ENCODE data around the gene RHBDD2. TPM values are rescaled to one million over a fixed set of nuclear protein-coding genes. Genes with fewer than 3 reads are reported as not detected.
A peak's percentile ranks its signal among the peaks of the same experiment; 100 is the strongest.

The RHBDD2 gene
- total and polyA plus RNA-seq, 9 of the 15 experiments (the other 6 are each of a cell fraction or from before 2014, with no cell fraction given): 3.3 to 36.7 (median 17.9) TPM

- 19% methylated on average over 19 of the region's 19 CpGs for WGBS (ENCODE audit: insufficient coverage, low coverage, missing lambda C conversion rate)
- CTCF ChIA-PET (ENCODE audit: low intra/inter-chr PET ratio): interaction anchor here (0.5 to 4.3 kb wide), 6 partner anchors 11 to 1246 kb away, joined by 3 to 95 read pairs (median 4); no protein-coding TSS in a partner anchor
- POLR2A ChIA-PET: interaction anchor here (0.6 to 1.4 kb wide), 8 partner anchors 7 to 181 kb away, joined by 3 to 5 read pairs (median 4); partner anchors contain the start of genes MDH2, STYXL1 and TMEM120A
- Histone ChIP-seq H3K9me3 (replicated peaks; ENCODE audit: control insufficient read depth, insufficient read depth, low read depth, low read length) (no peaks in the 10 kb centered on the region), H3K36me3 (ENCODE audit: control insufficient read depth, insufficient read depth, low read length) (no peaks in the 10 kb centered on the region; the same call in 2 of the 3 replicates), H3K4me3 (no peak overlapping the region), H3K79me2 (ENCODE audit: control insufficient read depth, insufficient read depth, low read length) (no peaks in the 10 kb centered on the region), H3K27me3 (ENCODE audit: control insufficient read depth in 2 of 2, insufficient read depth in 2 of 2, low read length in 2 of 2) (no peaks in the 10 kb centered on the region), H3K27ac (ENCODE audit: extremely low read depth, low read depth, low read length) (peak overlapping the region; percentile 11; the same call in 1 of the 3 replicates), H3K9ac (ENCODE audit: insufficient read depth in 1 of 2, low read depth in 2 of 2, low read length in 2 of 2) (peak overlapping the region in 1 of 2 experiments; percentile 49; a peak in 1 of 4 replicates), H3K4me1 (replicated peaks in 1 of 2; ENCODE audit: control insufficient read depth in 2 of 2, insufficient read depth in 2 of 2, low read length in 2 of 2) (peaks cover 8 to 16% of the 10 kb centered on the region in 2 experiments; a peak in 4 of 5 replicates), H3K9me1 (ENCODE audit: control insufficient read depth, insufficient read depth, low read length) (no peaks in the 10 kb centered on the region), H2AFZ (ENCODE audit: low read depth, low read length) (peak overlapping the region; percentile 35; the same call in 1 of the 2 replicates), H4K20me1 (replicated peaks; ENCODE audit: control insufficient read depth, insufficient read depth, low read length) (no peaks in the 10 kb centered on the region), H3K4me2 (ENCODE audit: insufficient read depth, low read length) (peak overlapping the region; percentile 38)
- in situ Hi-C loops (cut with MboI): loop anchor here (5.0 kb wide), 1 partner anchor 156 kb away; no protein-coding TSS in a partner anchor
- ATAC-seq: peak; percentile 96
- intact Hi-C loops (cut with micrococcal nuclease): loop anchor here (1.0 to 5.0 kb wide), 4 partner anchors 106 to 446 kb away; no protein-coding TSS in a partner anchor
- peak; percentile 94 for FAIRE-seq
- DNase-seq (ENCODE audit: extremely low read depth in 1 of 4, low spot score in 3 of 4): peak; percentile 76 to 85 (median 81)
- no TSS peak for BruUV-seq (replicated peaks)
- TF ChIP-seq ARNT (IDR thresholded peaks at IDR 0.05): peak in 1 of 2 experiments; percentile 91; a peak in 2 of 4 replicates
- no peak for TF ChIP-seq ZNF197 (CRISPR knock-in tag; IDR thresholded peaks at IDR 0.05; ENCODE audit: low read depth)
- TF ChIP-seq ZNF79 (CRISPR knock-in tag; IDR thresholded peaks at IDR 0.05; ENCODE audit: low read depth): no peak
- no peak for TF ChIP-seq U2AF2 (optimal IDR thresholded peaks at IDR 0.05; ENCODE audit: low read depth, low read length)
- TF ChIP-seq SMAD1 (IDR thresholded peaks at IDR 0.05; ENCODE audit: low read depth, low read length, partially characterized antibody): no peak
- TF ChIP-seq NCOA2 (IDR thresholded peaks at IDR 0.05; ENCODE audit: partially characterized antibody in 2 of 2): no peak
- peak; percentile 80 for TF ChIP-seq C11orf30 (IDR thresholded peaks at IDR 0.05; ENCODE audit: low read depth)
- TF ChIP-seq KAT7 (CRISPR knock-in tag; IDR thresholded peaks at IDR 0.05; ENCODE audit: borderline replicate concordance): no peak
- peak; percentile 96 for TF ChIP-seq ARID2 (IDR thresholded peaks at IDR 0.05)
- no peak; the same call in 1 of the 2 replicates for TF ChIP-seq TEAD4 (IDR thresholded peaks at IDR 0.05; ENCODE audit: low read length)
- TF ChIP-seq TEAD4 (CRISPR knock-in tag; IDR thresholded peaks at IDR 0.05; ENCODE audit: borderline replicate concordance): no peak
- no peak for TF ChIP-seq MCM3 (IDR thresholded peaks at IDR 0.05)
- TF ChIP-seq, protein P1, sequence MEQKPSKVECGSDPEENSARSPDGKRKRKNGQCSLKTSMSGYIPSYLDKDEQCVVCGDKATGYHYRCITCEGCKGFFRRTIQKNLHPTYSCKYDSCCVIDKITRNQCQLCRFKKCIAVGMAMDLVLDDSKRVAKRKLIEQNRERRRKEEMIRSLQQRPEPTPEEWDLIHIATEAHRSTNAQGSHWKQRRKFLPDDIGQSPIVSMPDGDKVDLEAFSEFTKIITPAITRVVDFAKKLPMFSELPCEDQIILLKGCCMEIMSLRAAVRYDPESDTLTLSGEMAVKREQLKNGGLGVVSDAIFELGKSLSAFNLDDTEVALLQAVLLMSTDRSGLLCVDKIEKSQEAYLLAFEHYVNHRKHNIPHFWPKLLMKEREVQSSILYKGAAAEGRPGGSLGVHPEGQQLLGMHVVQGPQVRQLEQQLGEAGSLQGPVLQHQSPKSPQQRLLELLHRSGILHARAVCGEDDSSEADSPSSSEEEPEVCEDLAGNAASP (IDR thresholded peaks at IDR 0.05): no peak
- TF ChIP-seq BCOR (IDR thresholded peaks at IDR 0.05): peak; percentile 84
- peak; percentile 61; the same call in 1 of the 2 replicates for TF ChIP-seq HLTF (IDR thresholded peaks at IDR 0.05)
- peak; percentile 76 for TF ChIP-seq ZBTB7A (IDR thresholded peaks at IDR 0.05; ENCODE audit: borderline replicate concordance, control insufficient read depth, low read depth, low read length)
- peak; percentile 69 for TF ChIP-seq DMBX1 (CRISPR knock-in tag; IDR thresholded peaks at IDR 0.05; ENCODE audit: borderline replicate concordance)
- TF ChIP-seq PTBP1 (IDR thresholded peaks at IDR 0.05; ENCODE audit: low read depth, low read length): no peak
Measured at GRCh38 chr7:75866489-75867389, 12.1 kb upstream of the RHBDD2 start.

All from K562 (cell line).